ENCODE measurements around the gene RAPGEF4. TPM values are rescaled to one million over a fixed set of nuclear protein-coding genes. Genes with fewer than 3 reads are reported as not detected.

RAPGEF4 gene
- polyA plus RNA-seq, 1 experiment, result 1.3 TPM

GRCh38 chr2:172698041-172698863 is 37.4 kb upstream of the RAPGEF4 start:
- Histone ChIP-seq H3K27ac (ENCODE audit: low read depth, low read length) (peak overlapping the region; percentile 53), H3K27me3 (ENCODE audit: control insufficient read depth, insufficient read depth, low read length) (no peaks in the 10 kb centered on the region), H3K4me3 (ENCODE audit: low read depth, low read length) (no peak overlapping the region), H3K9me3 (ENCODE audit: control insufficient read depth, insufficient read depth, low read length) (no peaks in the 10 kb centered on the region; the same call in 1 of the 2 replicates)
- CTCF ChIA-PET, result interaction anchor here (0.6 kb wide), 1 partner anchor 35 kb away, joined by 3 read pairs; no protein-coding TSS in a partner anchor
- TF ChIP-seq CTCF (IDR thresholded peaks at IDR 0.05; ENCODE audit: low read depth, low read length), result no peak
- DNase-seq (ENCODE audit: low read depth, low spot score), result peak; percentile 80
- POLR2A ChIA-PET, result no interaction called here

- CTCF ChIA-PET, result interaction anchor here (0.9 to 1.4 kb wide), 2 partner anchors 9 to 26 kb away, joined by 3 to 5 read pairs; no protein-coding TSS in a partner anchor
- no peak for TF ChIP-seq CTCF (IDR thresholded peaks at IDR 0.05; ENCODE audit: low read depth, low read length)
- POLR2A ChIA-PET, result interaction anchor here (0.7 kb wide), 2 partner anchors 46 to 125 kb away, joined by 4 to 10 read pairs; no protein-coding TSS in a partner anchor
Measured at GRCh38 chr2:172701250-172701649, 34.4 kb upstream of the RAPGEF4 start.

GRCh38 chr2:172702451-172702850 is 33.2 kb upstream of the RAPGEF4 start:
- no peak for DNase-seq (ENCODE audit: low read depth, low spot score)
- Histone ChIP-seq H3K27ac (ENCODE audit: low read depth, low read length) (no peak overlapping the region), H3K9me3 (ENCODE audit: control insufficient read depth, insufficient read depth, low read length) (no peaks in the 10 kb centered on the region; the same call in 1 of the 2 replicates), H3K4me3 (ENCODE audit: low read depth, low read length) (no peak overlapping the region), H3K27me3 (ENCODE audit: control insufficient read depth, insufficient read depth, low read length) (no peaks in the 10 kb centered on the region)
- no peak for TF ChIP-seq CTCF (IDR thresholded peaks at IDR 0.05; ENCODE audit: low read depth, low read length)
- POLR2A ChIA-PET, result no interaction called here
- CTCF ChIA-PET, result no interaction called here

More at GRCh38 chr2:172701250-172701649, 34.4 kb upstream of the RAPGEF4 start:
- H3K4me3 ChIP-seq (ENCODE audit: low read depth, low read length), result no peak overlapping the region
- no peak overlapping the region for H3K27ac ChIP-seq (ENCODE audit: low read depth, low read length)
- no peaks in the 10 kb centered on the region; the same call in 1 of the 2 replicates for H3K9me3 ChIP-seq (ENCODE audit: control insufficient read depth, insufficient read depth, low read length)
- no peaks in the 10 kb centered on the region for H3K27me3 ChIP-seq (ENCODE audit: control insufficient read depth, insufficient read depth, low read length)
- DNase-seq (ENCODE audit: low read depth, low spot score), result peak; percentile 36

- DNase-seq (ENCODE audit: low read depth, low spot score), result no peak
- ChIA-PET CTCF (interaction anchor here (1.0 to 2.0 kb wide), 5 partner anchors 11 to 102 kb away, joined by 3 to 7 read pairs (median 3); no protein-coding TSS in a partner anchor), POLR2A (no interaction called here)
- no peaks in the 10 kb centered on the region for H3K27me3 ChIP-seq (ENCODE audit: control insufficient read depth, insufficient read depth, low read length)
- no peak overlapping the region for H3K4me3 ChIP-seq (ENCODE audit: low read depth, low read length)
- H3K27ac ChIP-seq (ENCODE audit: low read depth, low read length), result no peak overlapping the region
- H3K9me3 ChIP-seq (ENCODE audit: control insufficient read depth, insufficient read depth, low read length), result no peaks in the 10 kb centered on the region; the same call in 1 of the 2 replicates
- peak; percentile 50 for TF ChIP-seq CTCF (IDR thresholded peaks at IDR 0.05; ENCODE audit: low read depth, low read length)
Measured at GRCh38 chr2:172704072-172704936, 31.3 kb upstream of the RAPGEF4 start.
